Glomerular endothelial cell (primary cell): ENCODE results near the gene TIA1. TPM values are rescaled to one million over a fixed set of nuclear protein-coding genes. Genes with fewer than 3 reads are reported as not detected.
"Not testable (repeated sequence)": the region's sequence is repeated elsewhere in the genome, so short reads cannot be mapped to it uniquely, and the experiment has no call there.

Experiments
- DNase-seq: peaks from one replicate; pipeline ENCODE4 v3.0.0-alpha.2; 2011; ENCODE audit warnings: low read depth, low spot score; ENCODE audit errors: extremely low read depth
- total RNA-seq: library from RNA; depleted of rRNA; stranded (reverse); fragments of >200 nt; gene quantifications from 2 replicates; pipeline ENCODE4 v1.2.3, GENCODE V29; 2015

Gene TIA1
- total RNA-seq, 1 donor from 2014 or later: 91.8 TPM

GRCh38 chr2:70226781-70227180, 21.6 kb downstream of the TIA1 start:
- DNase-seq: no peak

- DNase-seq: not testable (repeated sequence)
Observed at GRCh38 chr2:70223305-70223704, 25.1 kb downstream of the TIA1 start.

GRCh38 chr2:70214953-70215549, 33.4 kb downstream of the TIA1 start:
- no peak for DNase-seq

- DNase-seq: no peak
Observed at GRCh38 chr2:70214365-70214764, 34.1 kb downstream of the TIA1 start.

GRCh38 chr2:70212298-70212932, 36.0 kb downstream of the TIA1 start:
- DNase-seq: no peak

- DNase-seq: no peak
Observed at GRCh38 chr2:70211595-70211994, 36.8 kb downstream of the TIA1 start.

- no peak for DNase-seq
Observed at GRCh38 chr2:70204452-70204851, 44.0 kb downstream of the TIA1 start.

- DNase-seq: no peak
Observed at GRCh38 chr2:70203086-70203485, 45.3 kb downstream of the TIA1 start.

GRCh38 chr2:70202236-70202806, 46.1 kb downstream of the TIA1 start:
- no peak for DNase-seq

- no peak for DNase-seq
Observed at GRCh38 chr2:70201831-70202230, 46.6 kb downstream of the TIA1 start.

- DNase-seq: no peak
Observed at GRCh38 chr2:70201225-70201768, 47.1 kb downstream of the TIA1 start.

- DNase-seq: no peak
Observed at GRCh38 chr2:70199320-70199864, 49.0 kb downstream of the TIA1 start.

- DNase-seq: no peak
Observed at GRCh38 chr2:70192516-70192915, 55.9 kb downstream of the TIA1 start.

- no peak for DNase-seq
Observed at GRCh38 chr2:70191244-70191735, 57.1 kb downstream of the TIA1 start.

- DNase-seq: peak; percentile 88
Observed at GRCh38 chr2:70190418-70191243, 57.8 kb downstream of the TIA1 start, which contains the start of gene C2orf42. TSS of gene C2orf42 (minus strand) at chr2:70191019. CDS start at chr2:70181985, 9,034 bp downstream.

- DNase-seq: no peak
Observed at GRCh38 chr2:70188460-70188859, 60.0 kb downstream of the TIA1 start.

GRCh38 chr2:70187170-70187569, 61.3 kb downstream of the TIA1 start:
- not testable (repeated sequence) for DNase-seq

- no peak for DNase-seq
Observed at GRCh38 chr2:70182689-70183088, 65.7 kb downstream of the TIA1 start.

GRCh38 chr2:70181363-70181956, 67.0 kb downstream of the TIA1 start:
- DNase-seq: no peak

- no peak for DNase-seq
Observed at GRCh38 chr2:70173520-70173919, 74.9 kb downstream of the TIA1 start.
